GM20431 (cell line): Measurements from ENCODE around the gene PFDN2.
"Not testable (repeated sequence)": the region's sequence is repeated elsewhere in the genome, so short reads cannot be mapped to it uniquely, and the experiment has no call there.

ENCODE experiments used
- in situ Hi-C: fragments of 300-500 bp; cut with MseI, MboI; formaldehyde crosslinking; loops from one replicate; pipeline ENCODE4 v1.15.0; 2020; ENCODE audit warnings: low sequenced_read_pairs; ENCODE audit not compliant: unreplicated experiment

Gene PFDN2

DNA sequence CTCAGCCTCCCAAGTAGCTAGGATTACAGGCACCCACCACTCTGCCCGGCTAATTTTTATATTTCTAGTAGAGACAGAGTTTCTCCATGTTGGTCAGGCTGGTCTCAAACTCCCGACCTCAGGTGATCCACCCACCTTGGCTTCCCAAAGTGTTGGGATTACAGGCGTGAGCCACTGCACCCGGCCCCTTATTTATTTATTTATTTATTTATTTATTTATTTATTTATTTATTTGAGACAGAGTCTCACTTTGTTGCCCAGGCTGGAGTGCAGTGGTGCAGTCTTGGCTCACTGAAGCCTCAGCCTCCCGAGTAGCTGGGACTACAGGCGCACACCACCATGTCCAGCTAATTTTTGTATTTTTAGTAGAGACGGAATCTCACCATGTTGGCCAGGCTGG, 52.2 kb downstream of the PFDN2 start:
- in situ Hi-C loops: not testable (repeated sequence)

DNA sequence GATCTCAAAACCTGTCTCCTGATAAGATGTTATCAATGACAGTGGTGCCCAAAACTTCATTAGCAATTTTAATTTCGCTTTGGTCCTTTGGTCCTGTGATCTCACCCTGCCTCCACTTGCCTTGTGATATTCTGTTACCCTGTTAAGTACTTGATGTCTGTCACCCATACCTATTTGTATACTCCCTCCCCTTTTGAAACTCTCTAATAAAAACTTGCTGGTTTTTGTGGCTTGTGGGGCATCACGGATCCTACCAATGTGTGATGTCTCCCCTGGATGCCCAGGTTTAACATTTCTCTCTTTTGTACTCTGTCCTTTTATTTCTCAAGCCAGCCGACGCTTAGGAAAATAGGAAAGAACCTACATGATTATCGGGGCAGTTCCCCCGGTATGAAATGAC, 53.9 kb downstream of the PFDN2 start:
- in situ Hi-C loops: not testable (repeated sequence)

DNA sequence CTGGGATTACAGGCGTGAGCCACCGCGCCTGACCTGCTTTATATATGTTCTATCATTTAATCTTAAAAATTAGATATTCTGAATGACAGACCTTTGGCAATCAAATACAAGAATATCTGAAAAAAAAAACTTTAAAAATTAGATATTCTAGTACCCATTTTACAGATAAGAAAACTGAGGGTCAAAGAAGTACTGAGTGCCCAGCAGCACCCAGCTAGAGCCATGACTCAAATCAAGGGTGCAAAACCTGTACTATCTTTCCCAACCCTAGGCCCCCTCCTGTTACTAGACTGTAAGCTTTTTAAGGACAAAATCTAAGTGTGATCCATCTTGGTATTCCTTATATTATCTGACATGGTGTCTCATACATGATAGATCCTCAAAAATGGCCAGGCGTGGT, 56.4 kb downstream of the PFDN2 start:
- in situ Hi-C loops: no loop called here

DNA sequence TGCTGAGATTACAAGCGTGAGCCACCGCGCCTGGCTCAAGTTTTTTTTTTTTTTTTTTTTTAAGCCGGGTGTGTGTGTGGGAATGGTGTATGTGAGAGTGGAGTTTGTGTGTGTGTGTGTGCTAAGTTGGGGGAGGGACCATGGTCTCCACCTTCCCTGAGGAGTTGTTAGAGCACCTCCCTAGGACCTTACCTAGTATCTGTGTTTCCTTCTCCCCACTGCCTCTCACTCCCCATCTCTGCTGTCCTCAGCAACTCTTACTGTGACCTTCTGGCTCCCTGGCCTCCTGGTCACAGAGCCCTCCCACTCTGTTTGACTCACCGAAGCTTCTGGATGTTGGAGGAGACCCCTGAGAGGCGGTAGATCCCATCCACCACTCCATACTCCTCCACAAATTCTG, 58.5 kb downstream of the PFDN2 start:
- in situ Hi-C loops: no loop called here

DNA sequence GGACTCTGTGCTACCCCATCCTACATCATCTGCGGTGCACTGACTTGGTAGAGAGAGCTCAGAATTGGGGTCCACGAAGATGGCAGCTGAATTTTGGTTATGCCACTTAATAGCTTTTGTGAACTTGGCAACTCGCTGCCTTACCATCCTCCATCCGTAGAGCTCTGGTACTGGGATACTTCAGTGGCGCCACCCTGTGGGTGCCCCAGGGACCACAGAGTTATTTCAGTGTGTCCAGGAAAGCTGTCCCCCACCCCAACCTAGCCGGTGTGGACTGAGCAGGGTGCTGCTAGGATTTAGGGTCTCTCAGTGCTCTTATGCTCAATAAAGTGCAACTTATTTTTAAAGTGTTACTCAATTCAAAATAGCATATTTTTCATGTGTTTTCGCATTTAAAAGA, 63.0 kb downstream of the PFDN2 start:
- in situ Hi-C loops: no loop called here

DNA sequence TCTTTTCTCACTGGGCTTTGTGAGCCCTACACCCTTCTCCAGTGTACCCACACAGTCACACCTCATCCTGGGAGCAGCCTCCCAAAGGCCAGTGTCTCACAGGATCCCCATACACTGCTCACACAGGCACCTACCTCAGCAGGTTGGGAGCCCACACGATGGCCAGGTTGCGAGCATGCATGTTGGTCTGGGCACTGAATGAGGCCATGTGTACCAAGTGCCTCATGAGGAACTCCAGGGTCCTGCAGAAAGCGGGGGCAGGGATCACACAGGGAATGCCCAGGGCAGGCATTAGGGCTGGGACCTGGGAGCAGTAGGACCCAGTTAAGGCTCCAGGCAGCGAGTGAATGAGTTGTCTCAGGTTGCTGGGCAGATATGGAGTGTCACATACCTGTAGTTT, 63.6 kb downstream of the PFDN2 start:
- in situ Hi-C loops: no loop called here

DNA sequence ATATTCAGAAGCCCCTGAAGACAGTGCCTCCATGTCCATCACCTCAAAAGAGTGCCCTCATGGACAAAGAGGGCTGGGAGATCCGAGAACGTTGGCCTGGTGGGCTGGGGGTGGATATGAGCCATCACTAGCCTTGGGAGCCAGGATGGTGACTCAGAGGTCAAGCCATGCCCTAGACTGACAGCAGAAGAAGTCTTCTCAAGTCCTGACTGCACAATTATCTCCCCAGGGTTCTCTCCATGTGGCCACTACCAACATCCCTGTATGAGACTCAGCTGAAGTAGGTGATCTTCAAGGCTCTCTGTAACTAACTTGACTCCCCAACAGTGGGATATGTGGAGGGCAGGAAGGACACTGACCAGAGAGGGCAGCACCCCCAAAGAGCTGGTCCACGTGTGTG, 64.9 kb downstream of the PFDN2 start:
- in situ Hi-C loops: no loop called here

DNA sequence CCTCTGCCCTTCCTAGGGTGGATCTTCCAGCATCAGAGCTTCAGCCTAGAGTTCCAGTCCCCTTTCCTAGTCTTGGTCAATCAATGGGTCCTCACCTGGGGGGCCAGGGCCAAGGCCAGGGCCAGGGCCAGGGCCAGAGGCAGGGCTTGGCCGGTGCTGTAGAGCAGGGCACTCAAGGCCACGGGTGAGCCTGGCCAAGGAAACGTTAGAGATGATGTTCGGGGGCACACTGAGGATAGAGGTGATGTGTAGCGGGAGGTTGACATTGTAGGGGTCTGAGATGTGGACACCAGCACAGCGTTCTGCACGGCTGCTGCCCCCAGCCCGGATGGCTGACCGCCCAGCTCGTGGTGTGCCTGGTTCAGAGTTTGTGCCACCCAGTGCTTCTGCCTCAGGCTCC, 66.6 kb downstream of the PFDN2 start:
- in situ Hi-C loops: no loop called here
